NB4 (cell line): ENCODE measurements around the gene GSK3A.
A peak's percentile ranks its signal among the peaks of the same experiment; 100 is the strongest.

Source experiments
- DNase-seq: peaks from one replicate; pipeline ENCODE4 v3.0.0; 2010; ENCODE audit warnings: low read depth
- H3K4me3 ChIP-seq: one replicate; pipeline ENCODE4 v1.5.1; 2011; ENCODE audit warnings: mild to moderate bottlenecking, low read depth, low read length, moderate library complexity
- CTCF ChIP-seq: IDR thresholded peaks from one replicate; pipeline ENCODE4 v1.5.1; 2012; ENCODE audit warnings: low read depth, low read length
- MAX ChIP-seq: IDR thresholded peaks from 2 replicates; pipeline ENCODE4 v1.6.1; 2011; ENCODE audit warnings: low read depth, low read length
- MYC ChIP-seq: IDR thresholded peaks from 2 replicates; pipeline ENCODE4 v1.6.1; 2011; ENCODE audit warnings: low read depth, low read length
- POLR2A ChIP-seq: IDR thresholded peaks from 2 replicates; pipeline ENCODE4 v1.6.1; 2011; ENCODE audit warnings: mild to moderate bottlenecking; ENCODE audit not compliant: insufficient read length; ENCODE audit errors: extremely low read depth

The GSK3A gene

GRCh38 chr19:42200116-42200715 lies 42.2 kb downstream of the GSK3A start:
- H3K4me3 ChIP-seq, result peak overlapping the region; percentile 32
- DNase-seq, result no peak

GRCh38 chr19:42199440-42200115 lies 42.8 kb downstream of the GSK3A start:
- peak overlapping the region; percentile 32 for H3K4me3 ChIP-seq

More at GRCh38 chr19:42200116-42200715, 42.2 kb downstream of the GSK3A start:
- TF ChIP-seq MYC (no peak), MAX (no peak), POLR2A (no peak), CTCF (no peak)

GRCh38 chr19:42198676-42199439 lies 43.5 kb downstream of the GSK3A start:
- peak; percentile 83 for DNase-seq
- TF ChIP-seq MYC (no peak), MAX (peak; percentile 19; the same call in 1 of the 2 replicates), POLR2A (no peak), CTCF (no peak)
- no peak overlapping the region for H3K4me3 ChIP-seq

More at GRCh38 chr19:42199440-42200115, 42.8 kb downstream of the GSK3A start:
- TF ChIP-seq CTCF (peak; percentile 71), POLR2A (no peak), MAX (peak; percentile 63)
- DNase-seq, result peak; percentile 95

GRCh38 chr19:42197375-42197817 lies 45.0 kb downstream of the GSK3A start:
- DNase-seq, result peak; percentile 74
- peak; percentile 65 for TF ChIP-seq MAX
- peak; percentile 56; the same call in 1 of the 2 replicates for TF ChIP-seq MYC
- no peak for TF ChIP-seq POLR2A
- no peak for TF ChIP-seq CTCF
- H3K4me3 ChIP-seq, result no peak overlapping the region

GRCh38 chr19:42196011-42197001 lies 46.1 kb downstream of the GSK3A start:
- TF ChIP-seq CTCF (no peak), MYC (no peak), MAX (no peak), POLR2A (no peak)
- H3K4me3 ChIP-seq, result no peak overlapping the region
- DNase-seq, result peak; percentile 18
